Muscle of leg (tissue), 11 donors: Measurements from ENCODE around the gene GRAMD2A. TPM values are rescaled to one million over a fixed set of nuclear protein-coding genes. Genes with fewer than 3 reads are reported as not detected.
A peak's percentile ranks its signal among the peaks of the same experiment; 100 is the strongest.

ENCODE experiments used
- DNase-seq: peaks from one replicate; pipeline ENCODE4 v3.0.0; 2013
- H3K27ac ChIP-seq: one replicate; pipeline ENCODE4 v1.5.1; 2013; ENCODE audit warnings: mild to moderate bottlenecking, low read length, control low read depth
- H3K27me3 ChIP-seq: one replicate; pipeline ENCODE4 v1.6.1; 2013; ENCODE audit warnings: low read length; ENCODE audit not compliant: control insufficient read depth, insufficient read depth
- H3K36me3 ChIP-seq: one replicate; pipeline ENCODE4 v1.6.1; 2013; ENCODE audit warnings: low read length; ENCODE audit not compliant: control insufficient read depth, insufficient read depth
- H3K4me1 ChIP-seq: one replicate; pipeline ENCODE4 v1.6.1; 2013; ENCODE audit warnings: low read length; ENCODE audit not compliant: control insufficient read depth, insufficient read depth
- H3K4me3 ChIP-seq: one replicate; pipeline ENCODE4 v1.5.1; 2013; ENCODE audit warnings: low read length, control low read depth
- H3K9me3 ChIP-seq: replicated peaks from 2 replicates; pipeline ENCODE4 v1.6.1; 2013; ENCODE audit warnings: low read depth, low read length; ENCODE audit not compliant: control insufficient read depth
- WGBS: methylation state at CpG from one replicate; pipeline ENCODE4 v1.1.5; 2013; ENCODE audit warnings: missing lambda C conversion rate; ENCODE audit not compliant: insufficient coverage; 5-methylcytosine and 5-hydroxymethylcytosine counted together
- polyA plus RNA-seq, 8 donors: library from polyadenylated mRNA; unstranded; fragments of 120-200 nt; gene quantifications; one replicate each; pipeline versions ENCODE4 v1.2.1 to v1.2.3, GENCODE V29; 2013; ENCODE audit warnings: inconsistent platforms in 1 of 8, low replicate concordance in 1 of 8; ENCODE audit not compliant: insufficient read length in 8 of 8, insufficient read depth in 1 of 8
- total RNA-seq: library from RNA; stranded (reverse); fragments of 120-200 nt; gene quantifications from one replicate; pipeline ENCODE4 v1.2.4, GENCODE V29; 2013

The GRAMD2A gene
- total and polyA plus RNA-seq, 9 donors = 0.61 to 2.8 (median 1.5) TPM

GRCh38 chr15:72156928-72157327 lies 40.7 kb downstream of the GRAMD2A start:
- WGBS = no CpG with 5 or more reads among the region's 2 CpGs
- no peaks in the 10 kb centered on the region for H3K9me3 ChIP-seq
- no peak overlapping the region for H3K27ac ChIP-seq
- no peak for DNase-seq
- H3K27me3 ChIP-seq = peaks cover 2% of the 10 kb centered on the region
- peaks cover 33% of the 10 kb centered on the region for H3K4me1 ChIP-seq
- H3K4me3 ChIP-seq = no peak overlapping the region
- H3K36me3 ChIP-seq = no peaks in the 10 kb centered on the region

- Histone ChIP-seq H3K27me3 (peaks cover 2% of the 10 kb centered on the region), H3K9me3 (no peaks in the 10 kb centered on the region), H3K4me3 (peak overlapping the region; percentile 58), H3K36me3 (no peaks in the 10 kb centered on the region), H3K4me1 (peaks cover 23% of the 10 kb centered on the region), H3K27ac (peak overlapping the region; percentile 76)
- peak; percentile 95 for DNase-seq
- WGBS = 2% methylated on average over 9 of the region's 19 CpGs
These were observed 41.7 kb downstream of the GRAMD2A start for GRCh38 chr15:72155635-72156616.

GRCh38 chr15:72155003-72155621 lies 42.5 kb downstream of the GRAMD2A start:
- 39% methylated on average over 10 of the region's 14 CpGs for WGBS
- Histone ChIP-seq H3K4me1 (peaks cover 18% of the 10 kb centered on the region), H3K4me3 (peak overlapping the region; percentile 58), H3K36me3 (no peaks in the 10 kb centered on the region), H3K9me3 (no peaks in the 10 kb centered on the region), H3K27me3 (peaks cover 2% of the 10 kb centered on the region), H3K27ac (peak overlapping the region; percentile 76)
- DNase-seq = peak; percentile 78

- Histone ChIP-seq H3K27ac (no peak overlapping the region), H3K4me1 (peaks cover 18% of the 10 kb centered on the region), H3K4me3 (no peak overlapping the region), H3K9me3 (no peaks in the 10 kb centered on the region), H3K27me3 (peaks cover 2% of the 10 kb centered on the region), H3K36me3 (no peaks in the 10 kb centered on the region)
- 90% methylated on average over 6 of the region's 7 CpGs for WGBS
- DNase-seq = no peak
These were observed 43.3 kb downstream of the GRAMD2A start for GRCh38 chr15:72154316-72154715.

GRCh38 chr15:72153269-72154000 lies 44.2 kb downstream of the GRAMD2A start:
- Histone ChIP-seq H3K4me3 (no peak overlapping the region), H3K27me3 (peaks cover 2% of the 10 kb centered on the region), H3K27ac (no peak overlapping the region), H3K36me3 (no peaks in the 10 kb centered on the region), H3K4me1 (peaks cover 18% of the 10 kb centered on the region), H3K9me3 (no peaks in the 10 kb centered on the region)
- no peak for DNase-seq
- 83% methylated on average over 3 of the region's 5 CpGs for WGBS

- H3K36me3 ChIP-seq = no peaks in the 10 kb centered on the region
- no peak for DNase-seq
- no peaks in the 10 kb centered on the region for H3K4me1 ChIP-seq
- no peaks in the 10 kb centered on the region for H3K27me3 ChIP-seq
- H3K4me3 ChIP-seq = no peak overlapping the region
- H3K9me3 ChIP-seq = no peaks in the 10 kb centered on the region
- H3K27ac ChIP-seq = no peak overlapping the region
- no CpG with 5 or more reads among the region's 2 CpGs for WGBS
These were observed 50.2 kb downstream of the GRAMD2A start for GRCh38 chr15:72147418-72147817.

- DNase-seq = no peak
- H3K27ac ChIP-seq = no peak overlapping the region
- H3K4me1 ChIP-seq = no peaks in the 10 kb centered on the region
- H3K9me3 ChIP-seq = no peaks in the 10 kb centered on the region
- H3K27me3 ChIP-seq = no peaks in the 10 kb centered on the region
- H3K36me3 ChIP-seq = no peaks in the 10 kb centered on the region
- no peak overlapping the region for H3K4me3 ChIP-seq
These were observed 50.7 kb downstream of the GRAMD2A start for GRCh38 chr15:72146934-72147333.

- no peak overlapping the region for H3K4me3 ChIP-seq
- H3K4me1 ChIP-seq = no peaks in the 10 kb centered on the region
- no peak for DNase-seq
- H3K9me3 ChIP-seq = no peaks in the 10 kb centered on the region
- WGBS = 91% methylated on average over 3 of the region's 3 CpGs
- H3K27me3 ChIP-seq = no peaks in the 10 kb centered on the region
- H3K27ac ChIP-seq = no peak overlapping the region
- H3K36me3 ChIP-seq = no peaks in the 10 kb centered on the region
These were observed 51.4 kb downstream of the GRAMD2A start for GRCh38 chr15:72146221-72146620.

GRCh38 chr15:72141171-72142084 lies 56.2 kb downstream of the GRAMD2A start:
- H3K27ac ChIP-seq = no peak overlapping the region
- H3K4me3 ChIP-seq = no peak overlapping the region
- WGBS = 43% methylated on average over 1 of the region's 4 CpGs
- no peak for DNase-seq
- no peaks in the 10 kb centered on the region for H3K9me3 ChIP-seq
- H3K36me3 ChIP-seq = no peaks in the 10 kb centered on the region
- peaks cover 3% of the 10 kb centered on the region for H3K4me1 ChIP-seq
- no peaks in the 10 kb centered on the region for H3K27me3 ChIP-seq
